Esophagus squamous epithelium (tissue), 4 donors: ENCODE data around the gene ALDH1L2.

Experiments used
- CTCF ChIP-seq, 6 experiments: fragments of 450-650 bp in 4 of 6; fragments of 200-600 bp in 2 of 6; sonication (generic) in 2 of 6; IDR thresholded peaks; one replicate each; pipeline ENCODE4 v1.5.1; 2016 to 2019; ENCODE audit warnings: antibody characterized with exemption in 6 of 6, mild to moderate bottlenecking in 4 of 6, moderate library complexity in 4 of 6
- POLR2A ChIP-seq, 4 donors: fragments of 450-650 bp; IDR thresholded peaks; one replicate each; pipeline ENCODE4 v1.6.1; 2017; ENCODE audit warnings: antibody characterized with exemption in 4 of 4, mild to moderate bottlenecking in 4 of 4, moderate library complexity in 3 of 4

- TF ChIP-seq CTCF (IDR thresholded peaks at IDR 0.05), result no peak
- no peak for TF ChIP-seq POLR2A (IDR thresholded peaks at IDR 0.05)
Observed at GRCh38 chr12:105032703-105033357, 51.4 kb downstream of the ALDH1L2 start.
